Umbilical cord (tissue), 2 donors: ENCODE measurements around the gene COQ6. TPM values are rescaled to one million over a fixed set of nuclear protein-coding genes. Genes with fewer than 3 reads are reported as not detected.
"Not testable (repeated sequence)": the region's sequence is repeated elsewhere in the genome, so short reads cannot be mapped to it uniquely, and the experiment has no call there.

Source experiments
- DNase-seq: peaks from one replicate; pipeline ENCODE4 v3.0.0-alpha.2; 2015; ENCODE audit warnings: low spot score
- total RNA-seq: library from RNA; depleted of rRNA; stranded (reverse); fragments of >200 nt; gene quantifications from one replicate; pipeline ENCODE4 v1.2.3, GENCODE V29; 2014; ENCODE audit warnings: low replicate concordance; ENCODE audit not compliant: insufficient read depth

COQ6 gene
- 17.1 TPM for total RNA-seq

DNA sequence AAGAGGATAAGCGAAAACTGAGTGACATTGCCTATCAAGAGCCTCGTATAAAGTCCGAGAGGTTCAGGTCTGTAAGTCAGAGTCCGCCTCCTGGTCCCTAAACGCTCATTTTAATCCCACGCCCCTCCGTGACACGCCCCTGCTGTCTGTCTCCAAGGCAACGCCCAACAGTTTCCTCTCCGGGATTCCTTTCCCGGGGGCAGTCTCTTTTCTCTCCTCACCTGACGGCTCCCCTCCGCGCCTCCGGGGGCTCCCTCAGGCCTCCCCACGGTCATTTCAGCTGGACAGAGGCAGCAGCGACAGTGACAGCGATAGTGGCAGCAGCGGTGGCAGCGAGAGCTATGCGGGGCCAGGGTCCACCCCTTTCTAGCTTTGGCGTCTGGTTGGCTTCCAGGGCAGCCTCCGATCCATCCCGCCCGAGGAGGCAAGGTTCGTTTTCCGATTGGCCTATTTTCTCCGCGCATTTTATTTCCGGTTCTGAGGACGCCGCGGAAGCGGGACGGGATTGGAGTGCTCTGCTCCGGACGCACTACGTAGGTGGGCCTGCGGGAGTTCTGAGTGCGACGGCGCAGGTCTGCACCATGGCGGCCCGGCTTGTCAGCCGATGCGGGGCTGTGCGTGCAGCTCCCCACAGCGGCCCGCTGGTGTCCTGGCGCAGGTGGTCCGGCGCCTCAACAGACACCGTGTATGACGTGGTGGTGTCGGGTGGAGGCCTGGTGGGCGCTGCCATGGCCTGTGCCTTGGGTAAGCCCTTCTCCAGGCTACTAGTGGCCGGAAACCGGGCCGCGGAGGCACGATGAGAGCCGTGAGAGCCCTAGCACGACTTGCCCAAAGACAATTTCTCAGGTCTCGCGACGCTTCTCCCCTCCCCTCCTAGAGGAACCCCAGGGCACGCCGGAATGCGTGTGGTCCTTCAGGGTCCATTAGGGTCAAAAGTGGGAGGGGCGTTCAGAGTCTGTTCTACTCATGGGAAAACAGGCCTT is at the start of gene COQ6, which contains the start of gene FAM161B:
Gene COQ6 (plus strand): TSS at position 551 of the 983 bp plus-strand sequence. CDS start 31 bp downstream, at position 582.
Gene FAM161B (minus strand): TSS at position 343 of the 983 bp plus-strand sequence. CDS start 68 bp downstream, at position 275.
- peak; percentile 99 for DNase-seq

DNA sequence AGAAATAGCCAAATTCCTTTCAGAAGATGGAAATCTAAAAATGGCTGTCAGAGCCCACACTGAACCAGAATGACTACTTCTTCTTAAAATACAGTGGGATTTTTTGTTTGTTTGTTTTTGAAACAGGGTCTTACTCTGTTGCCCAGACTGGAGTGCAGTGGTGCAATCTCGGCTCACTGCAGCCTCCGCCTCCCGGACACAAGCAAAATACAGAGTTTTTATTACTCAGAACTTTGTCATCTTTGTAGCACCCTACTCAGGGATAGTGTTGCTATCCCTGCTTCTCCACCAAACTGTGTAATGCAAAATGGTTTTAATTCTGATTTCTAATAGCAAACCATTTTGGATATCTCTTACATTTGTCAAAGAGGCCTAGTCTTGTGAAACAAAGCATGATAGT is 47.1 kb upstream of the COQ6 start:
- DNase-seq: no peak

DNA sequence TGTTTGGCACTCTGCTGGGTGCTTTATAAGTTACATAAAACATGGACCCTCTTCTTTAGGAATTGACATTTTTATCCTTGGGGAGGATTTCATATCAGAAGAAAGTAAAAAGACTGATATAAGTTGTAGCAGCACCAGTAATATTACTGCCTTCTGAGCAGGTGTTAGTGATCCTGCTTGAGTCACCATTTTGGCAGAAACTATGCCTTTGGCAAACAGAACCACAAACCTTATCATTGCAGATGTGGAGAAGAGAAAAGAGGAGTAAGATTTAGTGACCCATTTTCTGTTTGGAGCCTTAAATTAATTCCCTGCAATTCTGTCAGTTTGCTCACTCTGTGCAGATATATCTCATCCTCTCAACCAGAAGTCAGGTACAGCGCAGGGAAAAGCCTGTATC is 40.4 kb upstream of the COQ6 start:
- DNase-seq: no peak

GRCh38 chr14:73913256-73913655 is 36.8 kb upstream of the COQ6 start:
- DNase-seq: no peak

- DNase-seq: no peak
These were observed 33.8 kb upstream of the COQ6 start for GRCh38 chr14:73916324-73916723.

GRCh38 chr14:73919457-73919856 is 30.6 kb upstream of the COQ6 start:
- DNase-seq: not testable (repeated sequence)

DNA sequence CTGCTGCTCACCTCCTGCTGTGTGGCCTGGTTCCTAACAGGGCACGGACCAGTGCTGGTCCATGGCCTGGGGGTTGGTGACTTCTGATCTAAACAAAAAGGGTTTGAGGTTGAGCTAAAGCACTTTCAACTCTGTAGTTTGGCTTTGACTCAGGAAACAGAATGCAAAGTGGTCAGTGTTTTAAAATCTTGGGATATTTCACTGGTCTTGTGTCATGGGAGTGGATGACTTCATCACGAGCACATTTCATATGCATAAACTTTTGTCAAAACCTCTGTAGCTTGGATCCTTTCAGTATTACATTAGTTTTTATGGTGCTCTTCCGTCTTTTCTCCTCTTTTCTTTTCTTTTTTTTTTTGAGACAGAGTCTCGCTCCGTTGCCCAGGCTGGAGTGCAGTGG is 25.8 kb upstream of the COQ6 start:
- no peak for DNase-seq

DNA sequence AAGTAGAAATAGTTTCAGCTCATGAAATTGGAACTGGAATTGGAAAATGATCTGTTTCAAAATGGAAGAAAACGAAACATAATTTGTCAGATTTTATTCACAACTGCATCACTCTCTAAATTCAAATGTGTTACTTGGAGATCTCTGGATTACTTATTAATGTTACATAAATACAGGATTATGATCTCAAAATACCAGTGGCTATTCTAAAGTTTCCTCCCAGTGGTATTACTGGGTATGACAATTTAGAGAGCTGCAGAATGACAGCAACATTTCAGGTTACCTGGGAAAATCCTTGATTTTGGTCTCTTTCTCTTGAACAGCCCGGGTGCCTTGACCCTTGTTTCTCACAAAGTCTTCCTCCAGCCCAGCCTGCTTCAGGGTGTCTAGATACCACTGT is 14.4 kb upstream of the COQ6 start:
- DNase-seq: no peak

DNA sequence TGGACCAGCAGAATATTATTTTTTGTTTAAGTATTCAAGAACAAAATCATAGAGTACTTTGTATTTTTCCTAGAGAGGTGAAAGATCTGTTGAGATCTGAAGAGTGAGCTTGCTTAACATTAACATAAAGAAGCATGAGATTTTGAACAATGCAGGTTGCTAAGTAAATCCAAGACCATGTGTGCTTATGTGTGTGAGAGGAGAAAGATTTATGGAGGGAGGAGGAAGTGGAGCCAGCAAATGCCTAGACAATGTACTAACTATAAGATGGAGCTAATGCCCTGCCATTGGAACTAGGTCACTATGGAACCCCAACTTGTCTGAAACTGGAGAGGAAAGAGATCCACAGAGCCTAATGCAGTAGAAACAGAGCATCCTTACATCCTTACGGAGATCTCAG is 13.6 kb upstream of the COQ6 start:
- DNase-seq: no peak

DNA sequence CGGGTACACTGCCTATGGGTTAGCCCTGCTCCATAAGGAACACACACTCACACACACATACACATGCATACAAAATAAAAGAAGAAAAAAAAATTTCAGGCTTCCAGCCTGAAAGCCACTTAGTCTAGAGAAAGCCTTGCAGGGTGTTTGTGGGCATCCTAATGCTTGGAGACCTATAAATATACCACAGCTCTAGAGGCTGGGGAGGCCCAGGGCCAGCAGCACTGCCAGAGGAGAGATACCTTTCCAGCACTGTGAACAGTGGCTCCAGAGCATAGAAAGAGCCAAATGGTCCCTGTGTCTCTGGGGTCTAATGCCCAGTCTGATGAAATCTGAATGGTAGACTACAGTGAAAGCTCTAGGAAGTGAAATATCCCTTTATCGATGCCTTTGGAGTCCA is 13.1 kb upstream of the COQ6 start:
- no peak for DNase-seq

DNA sequence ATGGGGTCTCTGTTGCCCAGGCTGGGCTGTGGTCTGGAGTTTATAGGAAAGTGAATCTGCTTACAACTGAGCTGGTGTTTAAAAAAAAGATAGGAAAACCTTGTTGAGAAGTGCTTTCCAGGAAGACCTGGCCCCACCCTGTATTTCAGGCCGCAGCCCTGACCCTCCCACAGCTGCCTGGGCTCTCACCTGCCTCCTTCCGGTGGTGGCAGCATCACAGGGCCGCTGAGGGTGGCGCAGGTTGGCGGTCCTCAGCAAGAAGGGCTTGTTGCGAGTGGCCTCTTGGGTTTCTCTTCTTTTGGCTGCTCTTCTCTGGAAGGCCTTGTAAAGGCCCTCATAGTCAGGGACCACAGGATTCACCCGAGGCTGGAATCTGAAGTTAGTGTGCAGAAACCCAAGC is 7.9 kb upstream of the COQ6 start:
- DNase-seq: no peak

DNA sequence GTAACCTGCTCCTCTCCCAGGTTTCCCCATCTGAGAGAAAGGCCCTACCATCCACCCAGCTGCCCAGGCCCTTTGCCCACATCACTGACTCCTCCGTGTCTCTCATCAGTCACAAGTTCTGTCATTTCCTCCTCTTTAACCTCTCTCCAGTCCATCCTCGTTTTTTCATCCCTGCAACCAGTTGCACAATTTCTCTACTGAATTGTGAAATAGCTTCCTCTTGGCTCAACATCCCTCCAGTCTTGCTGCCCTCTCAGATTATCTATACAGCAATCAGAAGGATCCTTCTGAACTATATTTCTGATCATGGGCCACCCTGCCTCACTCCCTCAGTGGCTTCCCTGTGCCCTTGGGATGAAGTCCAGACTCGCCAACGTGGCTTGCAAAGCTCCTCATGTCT is 7.0 kb upstream of the COQ6 start:
- peak; percentile 57 for DNase-seq

- DNase-seq: no peak
These were observed 5.5 kb upstream of the COQ6 start for GRCh38 chr14:73944432-73945158.

- DNase-seq: no peak
These were observed 4.9 kb upstream of the COQ6 start for GRCh38 chr14:73945159-73945670.

- no peak for DNase-seq
These were observed 3.6 kb downstream of the COQ6 start for GRCh38 chr14:73953731-73954130.

DNA sequence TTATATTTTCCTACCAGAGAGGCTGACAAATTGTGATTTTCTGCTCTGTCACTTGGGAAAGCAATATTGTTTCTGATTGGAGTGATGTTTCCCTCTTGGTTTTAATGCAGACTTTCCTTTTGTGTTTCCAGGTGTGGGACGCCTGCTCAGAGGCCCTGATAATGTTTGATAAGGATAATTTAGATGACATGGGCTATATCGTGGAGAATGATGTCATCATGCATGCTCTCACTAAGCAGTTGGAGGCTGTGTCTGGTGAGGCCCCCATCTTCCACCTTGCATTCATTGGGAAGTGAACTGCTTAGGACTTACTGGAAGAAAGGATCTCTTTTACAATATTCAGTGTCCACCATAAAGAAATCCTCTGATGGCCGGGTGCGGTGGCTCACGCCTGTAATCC is 5.6 kb downstream of the COQ6 start:
- no peak for DNase-seq

DNA sequence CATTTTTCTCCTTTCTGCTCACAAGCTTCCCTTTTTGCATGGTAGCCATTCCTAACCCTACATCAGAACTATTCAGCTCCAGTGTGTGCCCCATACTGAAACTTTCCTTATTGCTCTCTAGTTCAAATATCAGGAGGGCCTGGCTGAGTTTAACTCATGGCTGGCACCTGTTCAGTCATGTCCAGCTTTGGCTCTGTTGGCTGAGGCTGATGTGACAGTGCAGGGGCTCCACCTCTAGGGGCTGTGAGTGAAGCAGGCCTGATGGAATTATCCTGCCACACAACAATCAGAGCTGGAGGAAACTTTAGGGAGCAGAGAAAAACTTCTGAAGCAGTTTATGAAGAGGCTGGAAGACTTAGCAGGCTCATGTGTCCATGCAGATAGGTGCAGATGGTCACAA is 8.5 kb downstream of the COQ6 start:
- no peak for DNase-seq

DNA sequence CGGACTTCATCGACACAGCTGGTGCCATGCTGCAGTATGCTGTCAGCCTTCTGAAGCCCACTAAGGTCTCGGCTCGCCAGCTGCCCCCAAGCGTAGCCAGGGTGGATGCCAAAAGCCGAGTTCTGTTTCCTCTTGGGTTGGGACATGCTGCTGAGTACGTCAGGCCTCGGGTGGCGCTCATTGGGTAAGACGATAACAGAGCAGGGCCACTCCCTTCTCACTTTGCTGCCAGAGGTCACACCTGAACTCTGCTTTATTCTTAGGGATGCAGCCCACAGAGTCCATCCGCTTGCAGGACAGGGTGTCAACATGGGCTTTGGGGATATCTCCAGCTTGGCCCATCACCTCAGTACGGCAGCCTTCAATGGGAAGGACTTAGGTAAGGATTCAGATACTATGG is 11.1 kb downstream of the COQ6 start:
- no peak for DNase-seq

GRCh38 chr14:73965216-73965615 is 15.1 kb downstream of the COQ6 start:
- DNase-seq: peak; percentile 56

- no peak for DNase-seq
These were observed 18.8 kb downstream of the COQ6 start for GRCh38 chr14:73968885-73969284.

GRCh38 chr14:73973497-73973896 is 23.4 kb downstream of the COQ6 start:
- DNase-seq: no peak

DNA sequence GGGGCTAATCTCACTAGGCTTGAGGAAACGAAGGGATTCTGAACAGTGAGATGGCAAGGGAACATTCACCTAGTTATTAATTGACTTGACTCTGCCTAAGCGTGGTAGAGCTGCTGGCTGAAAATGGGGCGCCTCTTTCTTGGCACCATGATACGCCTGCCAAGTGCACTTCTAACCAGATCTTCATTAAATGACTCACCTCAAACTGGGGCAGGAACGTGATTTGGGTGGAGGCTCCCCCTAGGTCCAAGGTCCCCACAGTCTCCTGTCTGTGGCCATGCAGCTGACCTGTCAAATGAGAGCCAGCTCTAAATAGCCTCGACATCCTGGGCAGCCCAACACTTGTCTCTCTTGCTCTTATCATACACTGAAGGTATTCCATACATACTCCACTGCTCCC is 26.0 kb downstream of the COQ6 start:
- DNase-seq: no peak
